Astrocyte of the hippocampus (primary cell): ENCODE data around the gene AKT1.
"Not testable (repeated sequence)": the region's sequence is repeated elsewhere in the genome, so short reads cannot be mapped to it uniquely, and the experiment has no call there.

Source experiments
- DNase-seq: peaks from one replicate; pipeline ENCODE4 v3.0.0; 2011; ENCODE audit warnings: low read depth, low spot score

The AKT1 gene

DNA sequence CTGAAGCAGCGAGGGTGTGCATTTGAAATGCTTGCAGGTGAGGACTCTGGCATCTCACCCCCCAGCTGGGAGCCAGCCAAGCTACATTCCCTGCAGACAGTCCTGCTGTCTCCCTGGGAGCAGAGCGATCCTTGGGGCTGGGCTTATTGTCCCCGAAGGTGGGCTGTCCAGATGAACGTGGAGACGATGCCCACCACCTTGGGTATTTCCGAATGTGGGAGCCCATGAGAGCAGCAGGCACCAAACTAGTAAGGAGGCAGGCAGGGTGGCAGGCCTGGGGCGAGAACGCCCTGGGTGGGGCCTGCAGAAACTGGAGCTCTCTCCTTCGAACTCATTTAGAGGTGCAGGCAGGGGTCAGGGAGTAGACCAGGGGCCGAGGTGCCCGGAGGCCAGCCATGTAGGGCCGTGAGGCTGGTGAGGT, 23.8 kb upstream of the AKT1 start:
- DNase-seq: no peak

DNA sequence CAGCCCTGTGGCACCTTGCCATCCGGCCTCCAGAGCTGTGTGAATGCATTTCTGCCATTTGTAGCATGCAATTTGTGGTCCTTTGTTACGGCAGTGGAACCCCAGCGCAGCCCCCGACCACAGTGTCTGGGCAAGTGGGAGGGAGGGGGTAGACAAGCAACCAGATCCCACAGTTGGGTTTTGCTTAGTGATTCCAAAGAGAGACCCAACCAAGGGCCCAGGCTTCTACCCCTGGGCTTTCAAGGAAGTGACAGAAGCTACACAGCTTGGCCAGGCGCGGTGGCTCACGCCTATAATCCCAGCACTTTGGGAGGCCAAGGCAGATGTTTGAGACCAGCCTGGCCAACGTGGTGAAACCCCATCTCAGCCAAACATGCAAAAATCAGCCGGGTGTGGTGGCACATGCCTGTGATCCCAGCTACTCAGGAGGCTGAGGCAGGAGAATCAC, 23.2 kb upstream of the AKT1 start:
- no peak for DNase-seq

GRCh38 chr14:104817930-104818713, 22.6 kb upstream of the AKT1 start:
- DNase-seq: no peak

DNA sequence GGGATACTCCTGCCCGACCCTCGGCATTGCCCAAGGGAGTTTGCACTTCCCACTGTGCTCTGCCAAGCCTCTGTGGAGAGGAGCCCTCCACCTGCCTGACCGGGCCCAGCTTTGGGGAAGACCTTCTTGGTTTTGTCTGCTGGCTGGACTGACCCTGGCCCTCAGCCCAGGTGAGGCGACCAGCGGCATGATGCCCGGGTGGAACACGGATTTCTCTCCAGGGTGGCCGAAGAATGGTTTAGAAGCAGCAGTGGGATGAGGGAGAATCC, 21.0 kb upstream of the AKT1 start:
- DNase-seq: no peak

GRCh38 chr14:104814701-104815100, 19.2 kb upstream of the AKT1 start:
- not testable (repeated sequence) for DNase-seq

- DNase-seq: no peak
Measured at GRCh38 chr14:104813286-104813685, 17.7 kb upstream of the AKT1 start.

DNA sequence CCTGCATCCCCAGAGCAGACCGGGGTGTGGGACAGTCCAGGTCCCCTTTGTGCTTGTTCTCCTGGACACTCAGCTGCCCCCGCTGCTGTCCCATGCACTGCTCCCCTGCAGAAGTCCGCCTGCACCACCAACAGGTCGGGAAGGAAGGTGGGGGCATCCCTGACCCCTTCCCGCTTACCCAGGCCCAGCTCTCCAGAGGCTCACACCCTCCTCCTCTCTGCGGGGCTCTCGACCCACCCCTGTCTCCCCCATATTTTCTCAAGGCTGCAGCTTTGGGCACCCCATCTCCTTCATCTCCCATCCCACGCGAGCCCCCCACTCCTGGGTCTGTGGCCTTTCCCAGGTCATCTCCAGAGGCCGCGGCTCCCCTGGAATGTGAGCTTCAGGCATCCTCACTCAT, 14.8 kb upstream of the AKT1 start:
- DNase-seq: no peak

DNA sequence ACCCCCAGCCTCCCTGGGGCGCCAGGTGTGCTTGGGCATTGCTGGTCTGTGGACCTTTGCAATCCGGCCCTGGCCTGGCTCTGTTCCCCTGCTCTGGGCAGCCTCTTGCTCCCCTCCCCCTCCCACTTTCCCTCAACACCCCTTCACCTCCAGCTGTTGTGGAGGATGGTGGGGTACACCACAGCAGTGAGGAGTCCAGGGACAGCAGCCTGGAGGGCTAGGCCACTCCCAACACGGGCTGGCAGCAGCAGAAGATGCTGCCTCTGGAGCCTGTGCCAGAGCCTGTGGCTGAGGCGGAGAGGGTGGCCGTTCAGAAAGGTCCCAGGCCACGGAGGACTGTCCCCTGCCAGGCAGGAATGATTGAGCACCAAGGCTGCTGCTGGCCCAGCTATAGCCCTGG, 12.9 kb upstream of the AKT1 start:
- DNase-seq: no peak

GRCh38 chr14:104806625-104807465, 11.3 kb upstream of the AKT1 start:
- no peak for DNase-seq

DNA sequence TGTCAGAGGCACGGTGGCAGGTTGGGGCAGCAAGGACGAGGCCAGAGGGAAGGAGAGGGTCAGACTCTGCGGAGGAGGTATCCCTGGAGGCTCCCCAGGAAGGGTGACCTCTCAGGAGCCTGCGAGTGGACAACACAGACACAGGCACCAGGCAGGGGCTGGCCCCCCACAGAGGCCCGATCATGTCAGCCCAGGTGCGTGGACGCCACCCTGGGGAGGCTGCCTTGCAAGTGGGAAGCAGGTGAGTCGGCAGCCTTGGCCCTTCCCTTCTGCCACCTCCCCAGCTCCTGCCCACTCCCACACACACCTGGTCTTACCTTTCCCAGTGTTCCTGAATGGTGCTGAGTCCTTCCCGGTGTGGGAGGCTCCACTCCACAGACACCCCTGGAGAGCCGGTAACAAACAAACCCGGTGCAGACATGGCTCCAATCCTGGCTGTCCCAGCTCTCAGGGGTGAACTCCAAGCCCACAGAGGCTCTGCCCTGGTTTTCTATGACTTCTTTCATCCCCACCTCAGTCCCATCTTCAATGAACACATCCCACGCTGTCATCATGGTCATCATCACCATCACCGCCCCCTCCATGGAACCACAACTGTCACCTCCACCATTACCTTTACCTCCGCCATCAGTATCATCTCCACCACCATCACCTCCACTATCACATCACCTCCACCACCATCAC, 10.5 kb upstream of the AKT1 start:
- no peak for DNase-seq

GRCh38 chr14:104805326-104805678, 9.8 kb upstream of the AKT1 start:
- peak; percentile 95 for DNase-seq

GRCh38 chr14:104804481-104805325, 9.2 kb upstream of the AKT1 start:
- peak; percentile 16 for DNase-seq

DNA sequence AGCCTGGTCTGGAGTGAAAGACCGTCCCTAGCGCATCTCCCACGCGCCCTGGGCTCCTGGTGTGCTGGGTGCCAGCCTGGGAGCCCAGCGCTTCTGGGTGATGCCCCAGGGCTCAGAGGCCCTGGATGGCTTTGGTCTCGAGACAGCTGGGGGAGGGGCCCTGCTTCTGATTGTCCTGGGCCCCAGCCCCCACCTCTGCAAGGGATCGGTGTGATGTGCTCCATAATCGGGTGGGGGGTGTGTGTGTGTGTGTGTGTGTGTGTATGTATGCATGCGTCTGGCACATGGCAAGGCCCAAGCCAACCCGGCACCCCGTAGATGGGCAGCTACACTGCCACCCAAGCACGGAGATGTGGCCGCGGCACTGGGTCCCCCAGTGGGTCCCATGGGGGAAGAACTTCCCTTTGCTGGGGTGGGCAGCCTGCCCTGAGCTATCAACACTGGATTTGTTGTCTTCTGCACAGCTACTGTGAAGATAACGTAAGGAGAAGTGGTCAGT, 8.4 kb upstream of the AKT1 start:
- no peak for DNase-seq

GRCh38 chr14:104803280-104803911, 7.8 kb upstream of the AKT1 start:
- DNase-seq: no peak

GRCh38 chr14:104802394-104803184, 7.0 kb upstream of the AKT1 start:
- no peak for DNase-seq

- no peak for DNase-seq
Measured at GRCh38 chr14:104801520-104802393, 6.2 kb upstream of the AKT1 start.

- peak; percentile 82 for DNase-seq
Measured at GRCh38 chr14:104800771-104801519, 5.4 kb upstream of the AKT1 start, which contains the start of gene ZBTB42. TSS of gene ZBTB42 (plus strand) at chr14:104801101. CDS start at chr14:104801198, 97 bp downstream.

GRCh38 chr14:104800015-104800770, 4.6 kb upstream of the AKT1 start:
- peak; percentile 93 for DNase-seq
